ENCODE data around the gene TMEM72.
A peak's percentile ranks its signal among the peaks of the same experiment; 100 is the strongest.

GRCh38 chr10:44878706-44879530, 32.2 kb upstream of the TMEM72 start:
- TF ChIP-seq POLR2A (IDR thresholded peaks at IDR 0.05) (no peak), EP300 (IDR thresholded peaks at IDR 0.05) (peak in 1 of 4 donors; percentile 39), POLR2AphosphoS5 (IDR thresholded peaks at IDR 0.05) (peak in 3 of 4 donors; percentile 43 to 69 (median 64))
- TF ChIP-seq, protein P1, sequence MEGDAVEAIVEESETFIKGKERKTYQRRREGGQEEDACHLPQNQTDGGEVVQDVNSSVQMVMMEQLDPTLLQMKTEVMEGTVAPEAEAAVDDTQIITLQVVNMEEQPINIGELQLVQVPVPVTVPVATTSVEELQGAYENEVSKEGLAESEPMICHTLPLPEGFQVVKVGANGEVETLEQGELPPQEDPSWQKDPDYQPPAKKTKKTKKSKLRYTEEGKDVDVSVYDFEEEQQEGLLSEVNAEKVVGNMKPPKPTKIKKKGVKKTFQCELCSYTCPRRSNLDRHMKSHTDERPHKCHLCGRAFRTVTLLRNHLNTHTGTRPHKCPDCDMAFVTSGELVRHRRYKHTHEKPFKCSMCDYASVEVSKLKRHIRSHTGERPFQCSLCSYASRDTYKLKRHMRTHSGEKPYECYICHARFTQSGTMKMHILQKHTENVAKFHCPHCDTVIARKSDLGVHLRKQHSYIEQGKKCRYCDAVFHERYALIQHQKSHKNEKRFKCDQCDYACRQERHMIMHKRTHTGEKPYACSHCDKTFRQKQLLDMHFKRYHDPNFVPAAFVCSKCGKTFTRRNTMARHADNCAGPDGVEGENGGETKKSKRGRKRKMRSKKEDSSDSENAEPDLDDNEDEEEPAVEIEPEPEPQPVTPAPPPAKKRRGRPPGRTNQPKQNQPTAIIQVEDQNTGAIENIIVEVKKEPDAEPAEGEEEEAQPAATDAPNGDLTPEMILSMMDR (IDR thresholded peaks at IDR 0.05) = no peak

All from sigmoid colon (tissue), 4 donors.